ENCODE data around the gene SDHAF2. TPM values are rescaled to one million over a fixed set of nuclear protein-coding genes. Genes with fewer than 3 reads are reported as not detected.

SDHAF2 gene
- total RNA-seq, 1 experiment from 2014 or later = 30.1 TPM

- intact Hi-C loops (cut with micrococcal nuclease) = no loop called here
- peaks cover 71% of the 10 kb centered on the region for H3K36me3 Mint-ChIP-seq (ENCODE audit: insufficient read depth, unreplicated experiment)
- ChIA-PET POLR2A (no interaction called here), CTCF (no interaction called here)
- no peaks in the 10 kb centered on the region for H3K9me3 Mint-ChIP-seq (ENCODE audit: unreplicated experiment)
- BruUV-seq (replicated peaks) = no TSS peak
- no peak overlapping the region for H3K4me3 Mint-ChIP-seq (ENCODE audit: unreplicated experiment)
- TF ChIP-seq CTCF (IDR thresholded peaks at IDR 0.05; ENCODE audit: unreplicated experiment) = no peak
- no peak for DNase-seq (ENCODE audit: unreplicated experiment)
- no peak overlapping the region for H3K27ac Mint-ChIP-seq (ENCODE audit: low read depth, unreplicated experiment)
- H3K27me3 Mint-ChIP-seq (ENCODE audit: insufficient read depth, unreplicated experiment) = no peaks in the 10 kb centered on the region
- H3K4me1 Mint-ChIP-seq (ENCODE audit: insufficient read depth, unreplicated experiment) = no peaks in the 10 kb centered on the region
Measured at GRCh38 chr11:61404641-61405040, 25.3 kb upstream of the SDHAF2 start.

GRCh38 chr11:61406067-61406466, 23.9 kb upstream of the SDHAF2 start:
- no peaks in the 10 kb centered on the region for H3K27me3 Mint-ChIP-seq (ENCODE audit: insufficient read depth, unreplicated experiment)
- no peak overlapping the region for H3K27ac Mint-ChIP-seq (ENCODE audit: low read depth, unreplicated experiment)
- H3K4me1 Mint-ChIP-seq (ENCODE audit: insufficient read depth, unreplicated experiment) = no peaks in the 10 kb centered on the region
- H3K9me3 Mint-ChIP-seq (ENCODE audit: unreplicated experiment) = no peaks in the 10 kb centered on the region
- no TSS peak for BruUV-seq (replicated peaks)
- ChIA-PET CTCF (interaction anchor here (0.8 kb wide), 1 partner anchor 70 kb away, joined by 5 read pairs; no protein-coding TSS in a partner anchor), POLR2A (interaction anchor here (1.1 kb wide), 1 partner anchor 24 kb away, joined by 4 read pairs; the partner anchor contains the start of genes CPSF7 and SDHAF2)
- no peak for DNase-seq (ENCODE audit: unreplicated experiment)
- H3K36me3 Mint-ChIP-seq (ENCODE audit: insufficient read depth, unreplicated experiment) = peaks cover 85% of the 10 kb centered on the region
- no peak overlapping the region for H3K4me3 Mint-ChIP-seq (ENCODE audit: unreplicated experiment)
- intact Hi-C loops (cut with micrococcal nuclease) = no loop called here
- no peak for TF ChIP-seq CTCF (IDR thresholded peaks at IDR 0.05; ENCODE audit: unreplicated experiment)

GRCh38 chr11:61406991-61407728, 22.8 kb upstream of the SDHAF2 start:
- no peaks in the 10 kb centered on the region for H3K9me3 Mint-ChIP-seq (ENCODE audit: unreplicated experiment)
- CTCF ChIA-PET = interaction anchor here (0.6 to 0.7 kb wide), 2 partner anchors 14 to 854 kb away, joined by 3 to 4 read pairs; no protein-coding TSS in a partner anchor

GRCh38 chr11:61411589-61411988, 18.3 kb upstream of the SDHAF2 start:
- CTCF ChIA-PET = no interaction called here
- Mint-ChIP-seq H3K27me3 (ENCODE audit: insufficient read depth, unreplicated experiment) (no peaks in the 10 kb centered on the region), H3K36me3 (ENCODE audit: insufficient read depth, unreplicated experiment) (peaks cover 99% of the 10 kb centered on the region), H3K4me1 (ENCODE audit: insufficient read depth, unreplicated experiment) (no peaks in the 10 kb centered on the region), H3K9me3 (ENCODE audit: unreplicated experiment) (no peaks in the 10 kb centered on the region), H3K4me3 (ENCODE audit: unreplicated experiment) (no peak overlapping the region), H3K27ac (ENCODE audit: low read depth, unreplicated experiment) (no peak overlapping the region)
- no TSS peak for BruUV-seq (replicated peaks)
- DNase-seq (ENCODE audit: unreplicated experiment) = no peak
- POLR2A ChIA-PET = interaction anchor here (0.6 to 2.7 kb wide), 2 partner anchors 17 to 19 kb away, joined by 3 to 8 read pairs; partner anchors contain the start of gene TMEM216
- intact Hi-C loops (cut with micrococcal nuclease) = no loop called here
- TF ChIP-seq CTCF (IDR thresholded peaks at IDR 0.05; ENCODE audit: unreplicated experiment) = no peak

More at GRCh38 chr11:61406991-61407728, 22.8 kb upstream of the SDHAF2 start:
- BruUV-seq (replicated peaks) = no TSS peak
- Mint-ChIP-seq H3K27me3 (ENCODE audit: insufficient read depth, unreplicated experiment) (no peaks in the 10 kb centered on the region), H3K4me1 (ENCODE audit: insufficient read depth, unreplicated experiment) (no peaks in the 10 kb centered on the region), H3K36me3 (ENCODE audit: insufficient read depth, unreplicated experiment) (peaks cover 95% of the 10 kb centered on the region), H3K4me3 (ENCODE audit: unreplicated experiment) (no peak overlapping the region), H3K27ac (ENCODE audit: low read depth, unreplicated experiment) (no peak overlapping the region)
- intact Hi-C loops (cut with micrococcal nuclease) = no loop called here
- DNase-seq (ENCODE audit: unreplicated experiment) = no peak
- no peak for TF ChIP-seq CTCF (IDR thresholded peaks at IDR 0.05; ENCODE audit: unreplicated experiment)
- POLR2A ChIA-PET = no interaction called here
